ELR (cell line): ENCODE results near the gene ZACN.

Source experiments
- DNase-seq: peaks from one replicate; pipeline ENCODE4 v3.0.0-alpha.2; 2015; ENCODE audit warnings: low read depth

ZACN gene

GRCh38 chr17:76102944-76103273 is 23.9 kb downstream of the ZACN start:
- peak; percentile 21 for DNase-seq

- DNase-seq = peak; percentile 95
Observed at GRCh38 chr17:76103274-76104139, 24.5 kb downstream of the ZACN start, which contains the start of gene EXOC7. EXOC7 (minus strand) TSS chr17:76103787; CDS start chr17:76103692, 95 bp downstream.

DNA sequence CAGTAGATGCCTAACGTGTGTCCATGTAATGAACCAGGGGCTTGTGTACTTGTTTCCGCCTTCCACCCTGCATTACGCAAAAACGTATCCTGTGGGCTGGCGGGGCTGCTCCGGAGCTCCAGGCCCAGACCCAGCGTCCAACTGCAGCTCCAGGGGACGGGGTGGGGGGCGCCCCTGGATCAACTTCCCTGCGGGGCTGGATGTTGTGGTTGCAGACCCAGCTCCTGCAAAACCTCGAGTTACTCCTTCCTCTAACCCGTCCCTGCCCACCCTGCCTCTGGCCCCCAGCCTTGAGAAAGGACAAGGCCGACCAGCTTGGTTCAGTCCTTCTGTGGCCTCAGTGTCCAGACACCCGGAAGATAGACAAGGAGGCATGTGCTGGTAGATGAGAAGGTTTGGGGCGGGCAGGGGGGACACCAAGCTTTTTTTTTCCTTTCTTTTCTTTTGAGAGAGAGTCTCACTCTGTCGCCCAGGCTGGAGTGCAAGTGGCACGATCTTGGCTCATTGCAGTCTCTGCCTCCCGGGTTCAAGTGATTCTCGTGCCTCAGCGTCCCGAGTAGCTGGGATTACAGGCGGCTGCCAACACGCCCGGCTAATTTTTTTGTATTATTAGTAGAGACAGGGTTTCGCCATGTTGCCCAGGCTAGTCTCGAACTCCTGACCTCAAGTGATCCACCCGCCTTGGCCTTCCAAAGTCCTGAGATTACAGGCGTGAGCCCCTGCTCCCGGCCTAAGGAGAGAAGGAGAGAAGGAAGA is 25.3 kb downstream of the ZACN start:
- no peak for DNase-seq

DNA sequence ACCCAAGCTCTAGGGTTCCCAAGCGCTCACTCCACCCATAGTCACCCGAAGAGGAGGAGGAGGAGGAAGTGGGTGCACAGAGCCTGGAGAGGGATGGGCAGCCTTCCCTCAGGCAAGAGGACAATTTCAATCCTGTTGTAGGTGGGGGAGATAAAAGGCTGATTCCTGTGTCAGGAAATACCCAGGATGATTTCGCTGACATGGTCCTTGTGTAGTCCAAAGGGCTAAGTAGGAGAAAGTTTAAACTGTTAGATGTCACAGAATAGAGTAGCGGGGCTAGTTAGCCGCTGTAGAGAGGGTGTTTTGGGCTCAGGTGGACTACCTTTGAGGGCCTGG is 25.9 kb downstream of the ZACN start:
- no peak for DNase-seq

DNA sequence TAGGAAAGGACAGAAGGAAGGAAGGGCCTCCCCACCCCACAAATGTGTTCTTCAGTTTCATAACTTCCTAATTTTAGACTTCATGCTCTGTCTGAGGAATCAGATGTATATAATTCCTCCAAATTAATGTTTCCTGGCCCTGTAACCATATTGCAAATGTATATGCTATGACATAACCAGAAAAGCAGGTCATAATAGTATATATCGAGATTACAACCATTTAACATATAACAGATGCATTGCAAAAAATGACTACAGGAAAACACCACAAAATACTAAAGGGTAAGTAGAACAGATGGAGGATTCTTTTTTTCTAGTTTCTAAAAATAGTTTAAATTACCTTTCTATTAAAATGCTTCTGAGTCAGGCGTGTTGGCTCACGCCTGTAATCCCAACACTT is 27.7 kb downstream of the ZACN start:
- no peak for DNase-seq

GRCh38 chr17:76107509-76107908 is 28.5 kb downstream of the ZACN start:
- peak; percentile 63 for DNase-seq

DNA sequence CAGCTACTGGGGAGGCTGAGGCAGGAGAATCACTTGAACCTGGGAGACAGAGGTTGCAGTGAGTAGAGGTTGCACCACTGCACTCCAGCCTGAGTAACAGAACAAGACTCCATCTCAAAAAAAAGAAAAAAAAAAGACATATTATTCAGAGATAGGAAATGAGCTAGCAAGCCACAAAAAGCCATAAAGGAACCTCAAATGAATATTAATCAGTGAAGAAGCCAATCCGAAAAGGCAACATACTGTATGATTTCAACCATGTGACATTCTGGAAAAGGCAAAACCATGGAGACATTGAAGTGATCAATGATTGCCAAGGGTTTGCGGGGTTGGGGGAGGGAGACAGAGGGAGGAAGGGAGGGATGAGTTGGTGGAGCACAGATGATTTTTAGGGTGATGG is 33.0 kb downstream of the ZACN start:
- no peak for DNase-seq

DNA sequence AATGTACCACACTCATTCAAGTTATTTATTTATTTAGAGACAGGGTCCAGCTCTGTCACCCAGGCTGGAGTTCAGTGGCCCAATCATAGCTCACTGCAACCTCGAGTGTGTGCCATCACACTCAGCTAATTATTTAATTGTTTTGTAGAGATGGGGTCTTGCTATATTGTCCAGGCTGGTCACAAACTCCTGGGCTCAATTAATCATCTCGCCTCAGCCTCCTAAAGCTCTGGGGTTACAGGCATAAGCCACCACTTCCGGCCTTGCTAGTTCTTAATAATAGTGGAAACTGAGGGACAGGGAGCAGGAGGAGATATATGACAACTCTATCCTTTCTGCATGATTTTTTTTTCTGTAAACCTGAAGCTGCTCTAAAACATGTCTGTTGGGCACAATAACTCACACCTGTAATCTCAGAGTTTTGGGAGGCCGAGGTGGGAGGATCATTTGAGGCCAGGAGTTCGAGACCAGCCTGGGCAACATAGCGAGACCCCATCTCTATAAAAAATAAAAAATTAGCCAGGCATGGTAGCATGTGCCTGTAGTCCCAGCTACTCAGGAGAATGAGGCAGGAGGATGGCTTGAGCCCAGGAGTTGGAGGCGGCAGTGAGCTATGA is 36.3 kb downstream of the ZACN start:
- DNase-seq = no peak

GRCh38 chr17:76119409-76120371 is 40.7 kb downstream of the ZACN start:
- no peak for DNase-seq

GRCh38 chr17:76120658-76121008 is 41.7 kb downstream of the ZACN start:
- DNase-seq = no peak

GRCh38 chr17:76121932-76122430 is 43.0 kb downstream of the ZACN start:
- peak; percentile 43 for DNase-seq

DNA sequence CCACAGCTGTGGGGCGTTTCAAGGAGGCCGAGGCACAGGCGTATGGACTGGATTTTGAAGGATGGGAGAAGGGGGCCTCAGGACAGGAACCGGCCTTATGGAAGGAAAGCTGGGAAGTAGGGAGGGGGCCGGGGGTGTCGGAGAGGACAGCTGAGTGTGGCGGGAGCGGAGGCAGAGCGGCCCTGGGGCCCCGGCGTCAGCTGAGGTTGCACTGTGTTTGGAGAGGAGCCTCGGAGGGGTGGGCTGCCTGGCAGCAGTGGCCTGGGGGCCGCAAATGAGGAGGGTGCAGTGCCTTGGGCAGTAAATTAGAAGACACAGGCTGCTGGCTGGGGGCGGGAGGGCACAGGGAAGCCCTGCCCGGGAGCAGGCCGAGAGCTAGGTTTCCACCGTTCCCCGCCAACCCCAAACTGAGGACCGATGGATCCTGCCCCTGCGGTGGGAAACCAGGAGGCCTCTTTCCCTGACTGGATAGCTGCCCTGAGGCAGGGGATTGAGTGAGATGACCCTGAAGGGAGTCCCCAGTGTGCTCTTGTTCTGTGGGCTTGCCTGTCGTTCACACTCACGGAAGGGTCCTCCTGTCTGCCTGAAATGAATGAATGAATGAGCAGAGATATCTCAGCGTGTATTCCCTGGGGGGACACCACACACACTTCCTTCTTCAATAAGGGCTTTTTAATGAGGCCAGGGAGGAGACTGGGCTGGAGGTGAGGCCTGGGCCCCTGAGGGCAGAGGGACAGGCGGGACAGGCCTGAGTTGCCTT is 43.6 kb downstream of the ZACN start:
- no peak for DNase-seq

DNA sequence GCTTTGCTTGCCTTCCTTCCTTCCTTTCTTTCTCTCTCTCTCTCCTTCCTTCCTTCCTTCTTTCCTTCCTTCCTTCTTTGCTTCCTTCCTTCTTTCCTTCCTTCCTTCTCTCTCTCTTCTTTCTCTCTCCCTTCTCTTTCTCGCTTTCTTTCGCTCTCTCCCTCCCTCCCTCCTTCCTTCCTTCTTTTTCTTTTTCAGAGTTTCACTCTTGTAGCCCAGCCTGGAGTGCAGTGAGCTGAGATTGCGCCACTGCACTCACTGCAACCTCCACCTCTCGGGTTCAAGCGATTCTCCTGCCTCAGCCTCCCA is 44.2 kb downstream of the ZACN start:
- DNase-seq = no peak

DNA sequence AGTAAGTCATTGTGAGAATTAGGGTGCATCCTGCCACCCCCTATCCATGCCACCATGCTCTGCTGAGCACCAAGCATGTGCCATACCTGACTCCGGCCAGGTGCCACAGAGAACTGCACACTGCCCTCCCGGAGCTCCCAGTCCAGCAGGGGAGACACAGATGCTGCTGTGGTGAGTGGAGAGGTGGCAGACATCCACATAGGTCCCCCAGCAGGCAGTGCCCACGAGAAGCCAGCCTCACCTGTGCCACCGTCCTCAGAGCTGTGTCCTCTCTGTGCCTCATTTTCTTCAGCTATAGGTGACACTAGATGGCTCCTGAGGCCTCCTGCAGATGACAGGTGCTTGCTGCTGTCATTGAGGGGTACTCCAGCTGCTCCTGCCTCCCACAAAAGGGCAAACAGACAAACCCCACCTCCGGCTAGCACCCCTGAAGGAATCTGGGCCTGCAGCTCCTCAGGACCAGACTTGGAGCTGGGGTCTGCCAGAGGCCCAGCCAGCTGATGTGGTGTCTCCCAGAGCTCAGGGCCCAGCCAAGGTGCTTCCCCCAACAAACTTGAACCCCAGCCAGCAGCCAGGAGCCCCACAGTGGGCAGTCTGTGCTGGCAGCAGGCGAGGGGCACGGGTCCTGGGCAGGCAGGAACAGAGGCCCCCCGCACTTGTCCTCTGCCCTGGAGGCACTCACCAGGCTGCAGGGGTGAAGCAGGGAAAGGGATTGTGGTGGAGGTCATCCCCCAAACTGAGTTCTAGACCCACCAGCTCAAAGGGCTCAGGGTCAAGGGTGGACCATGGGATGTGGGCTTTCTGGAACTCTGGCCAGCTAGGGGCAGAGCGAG is 45.0 kb downstream of the ZACN start:
- DNase-seq = no peak

GRCh38 chr17:76124582-76125390 is 45.8 kb downstream of the ZACN start:
- DNase-seq = peak; percentile 56

GRCh38 chr17:76125391-76125675 is 46.4 kb downstream of the ZACN start:
- no peak for DNase-seq

DNA sequence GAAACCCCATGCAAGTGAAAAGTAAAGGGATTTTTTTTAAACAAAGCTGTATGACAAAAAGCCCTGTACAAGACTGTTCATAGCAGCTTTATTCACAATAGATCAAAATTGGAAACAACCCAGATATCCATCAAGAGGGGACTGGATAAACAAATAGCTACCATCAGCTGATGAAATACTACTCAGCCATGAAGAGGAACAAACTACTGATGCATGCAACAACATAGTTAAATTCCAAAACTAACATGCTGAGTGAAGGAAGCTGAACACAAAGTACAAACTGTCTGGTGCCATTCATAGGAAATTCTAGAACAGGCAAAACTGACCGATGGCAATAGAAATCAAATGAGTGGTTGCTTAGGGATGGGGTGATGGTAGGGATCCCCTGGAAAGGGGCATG is 46.9 kb downstream of the ZACN start:
- DNase-seq = no peak

DNA sequence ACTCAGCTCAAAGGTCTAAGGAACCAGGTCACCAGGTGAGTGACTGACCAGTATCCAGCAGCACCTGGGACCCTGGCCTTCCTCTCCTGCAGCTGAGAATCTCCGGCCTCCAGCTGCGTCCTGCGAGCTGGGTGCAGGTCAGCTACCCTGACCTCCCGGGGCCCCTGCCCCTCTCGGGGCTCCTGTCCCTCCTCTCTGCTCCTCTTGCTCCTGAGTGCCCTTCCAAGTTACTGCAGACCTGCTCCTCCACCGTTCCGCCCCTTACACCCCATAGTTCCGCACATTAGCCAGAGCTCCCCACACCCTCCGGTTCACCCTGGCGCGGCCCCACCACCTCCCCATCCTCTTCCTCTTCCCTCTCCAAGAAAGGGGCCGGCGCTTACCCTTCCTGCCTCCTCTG is 51.5 kb downstream of the ZACN start:
- DNase-seq = no peak

DNA sequence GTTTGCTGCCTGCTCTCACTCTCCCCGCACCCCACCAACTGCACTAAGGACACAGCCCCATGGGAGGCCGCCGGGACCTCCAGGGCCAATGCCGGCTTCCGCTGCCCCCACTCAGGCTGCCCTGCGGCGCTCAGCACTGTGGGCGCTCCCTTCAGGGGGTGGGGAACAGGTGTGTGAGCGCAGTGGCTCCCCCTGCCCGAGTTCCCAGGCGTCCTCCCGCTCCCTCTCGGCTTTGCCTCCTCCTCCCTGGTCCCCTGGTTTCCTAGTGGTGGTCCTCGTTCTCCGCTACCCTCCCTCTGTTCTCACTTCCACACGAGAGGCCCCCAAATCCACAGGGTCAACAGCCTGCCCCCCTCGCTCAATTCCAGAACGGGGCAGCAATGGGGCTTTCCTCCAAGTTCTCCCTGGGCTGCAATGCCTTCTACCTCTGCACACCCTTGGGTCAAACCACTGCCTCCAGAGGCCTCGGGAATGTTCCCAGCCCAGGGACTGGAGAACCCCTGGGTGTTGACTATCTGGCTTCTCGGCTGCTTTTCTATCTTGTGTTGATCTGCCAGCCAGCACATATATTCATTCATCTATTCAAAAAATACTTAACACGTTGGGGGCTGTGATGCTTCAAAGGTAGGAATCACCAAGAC is 52.2 kb downstream of the ZACN start:
- no peak for DNase-seq
